H1 (cell line): Measurements from ENCODE around the gene PAPSS2. TPM values are rescaled to one million over a fixed set of nuclear protein-coding genes. Genes with fewer than 3 reads are reported as not detected.

Experiments
- JUND ChIP-seq: IDR thresholded peaks from 2 replicates; pipeline ENCODE4 v1.6.1; 2011; ENCODE audit warnings: mild to moderate bottlenecking, improper control_type of control experiment, low read length
- NRF1 ChIP-seq: IDR thresholded peaks from 2 replicates; pipeline ENCODE4 v1.6.1; 2011; ENCODE audit warnings: mild to moderate bottlenecking, low read depth, low read length, improper control_type of control experiment
- SP1 ChIP-seq: IDR thresholded peaks from 2 replicates; pipeline ENCODE4 v1.6.1; 2011; ENCODE audit warnings: low read depth, low read length
- polyA plus RNA-seq, 7 experiments: library from polyadenylated mRNA; depleted of rRNA in 3 of 7; stranded (reverse) in 5 of 7; unstranded in 2 of 7; fragments of >200 nt in 5 of 7; fragments of 200-250 nt in 2 of 7; gene quantifications; 1 replicate in 5 of 7; 2 replicates in 1 of 7; 4 replicates in 1 of 7; pipeline versions ENCODE4 v1.2.1 to v1.2.3, GENCODE V29; 2011 to 2013; ENCODE audit warnings: missing spikeins in 2 of 7, mixed read lengths in 2 of 7
- total RNA-seq: library from RNA; stranded (reverse); fragmentation: NEBNext Ultra II Directional; extraction: Animal tissue kit (Norgen Biotek cat#: 25700); gene quantifications from 2 replicates; pipeline ENCODE4 v1.2.1, GENCODE V29; 2021
- TF ChIP-seq, protein P1 (sequence below): fragments of 300-600 bp; sonication (generic); IDR thresholded peaks from 2 replicates; pipeline ENCODE4 v1.7.1; 2012; ENCODE audit warnings: low read length, moderate library complexity, mild to moderate bottlenecking, inconsistent platforms; ENCODE audit not compliant: insufficient replicate concordance

PAPSS2 gene
- total and polyA plus RNA-seq, 2 of the 8 experiments (the other 6 are each of a cell fraction or from before 2014, with no cell fraction given): 7.6 to 20.2 TPM

- TF ChIP-seq, protein P1, sequence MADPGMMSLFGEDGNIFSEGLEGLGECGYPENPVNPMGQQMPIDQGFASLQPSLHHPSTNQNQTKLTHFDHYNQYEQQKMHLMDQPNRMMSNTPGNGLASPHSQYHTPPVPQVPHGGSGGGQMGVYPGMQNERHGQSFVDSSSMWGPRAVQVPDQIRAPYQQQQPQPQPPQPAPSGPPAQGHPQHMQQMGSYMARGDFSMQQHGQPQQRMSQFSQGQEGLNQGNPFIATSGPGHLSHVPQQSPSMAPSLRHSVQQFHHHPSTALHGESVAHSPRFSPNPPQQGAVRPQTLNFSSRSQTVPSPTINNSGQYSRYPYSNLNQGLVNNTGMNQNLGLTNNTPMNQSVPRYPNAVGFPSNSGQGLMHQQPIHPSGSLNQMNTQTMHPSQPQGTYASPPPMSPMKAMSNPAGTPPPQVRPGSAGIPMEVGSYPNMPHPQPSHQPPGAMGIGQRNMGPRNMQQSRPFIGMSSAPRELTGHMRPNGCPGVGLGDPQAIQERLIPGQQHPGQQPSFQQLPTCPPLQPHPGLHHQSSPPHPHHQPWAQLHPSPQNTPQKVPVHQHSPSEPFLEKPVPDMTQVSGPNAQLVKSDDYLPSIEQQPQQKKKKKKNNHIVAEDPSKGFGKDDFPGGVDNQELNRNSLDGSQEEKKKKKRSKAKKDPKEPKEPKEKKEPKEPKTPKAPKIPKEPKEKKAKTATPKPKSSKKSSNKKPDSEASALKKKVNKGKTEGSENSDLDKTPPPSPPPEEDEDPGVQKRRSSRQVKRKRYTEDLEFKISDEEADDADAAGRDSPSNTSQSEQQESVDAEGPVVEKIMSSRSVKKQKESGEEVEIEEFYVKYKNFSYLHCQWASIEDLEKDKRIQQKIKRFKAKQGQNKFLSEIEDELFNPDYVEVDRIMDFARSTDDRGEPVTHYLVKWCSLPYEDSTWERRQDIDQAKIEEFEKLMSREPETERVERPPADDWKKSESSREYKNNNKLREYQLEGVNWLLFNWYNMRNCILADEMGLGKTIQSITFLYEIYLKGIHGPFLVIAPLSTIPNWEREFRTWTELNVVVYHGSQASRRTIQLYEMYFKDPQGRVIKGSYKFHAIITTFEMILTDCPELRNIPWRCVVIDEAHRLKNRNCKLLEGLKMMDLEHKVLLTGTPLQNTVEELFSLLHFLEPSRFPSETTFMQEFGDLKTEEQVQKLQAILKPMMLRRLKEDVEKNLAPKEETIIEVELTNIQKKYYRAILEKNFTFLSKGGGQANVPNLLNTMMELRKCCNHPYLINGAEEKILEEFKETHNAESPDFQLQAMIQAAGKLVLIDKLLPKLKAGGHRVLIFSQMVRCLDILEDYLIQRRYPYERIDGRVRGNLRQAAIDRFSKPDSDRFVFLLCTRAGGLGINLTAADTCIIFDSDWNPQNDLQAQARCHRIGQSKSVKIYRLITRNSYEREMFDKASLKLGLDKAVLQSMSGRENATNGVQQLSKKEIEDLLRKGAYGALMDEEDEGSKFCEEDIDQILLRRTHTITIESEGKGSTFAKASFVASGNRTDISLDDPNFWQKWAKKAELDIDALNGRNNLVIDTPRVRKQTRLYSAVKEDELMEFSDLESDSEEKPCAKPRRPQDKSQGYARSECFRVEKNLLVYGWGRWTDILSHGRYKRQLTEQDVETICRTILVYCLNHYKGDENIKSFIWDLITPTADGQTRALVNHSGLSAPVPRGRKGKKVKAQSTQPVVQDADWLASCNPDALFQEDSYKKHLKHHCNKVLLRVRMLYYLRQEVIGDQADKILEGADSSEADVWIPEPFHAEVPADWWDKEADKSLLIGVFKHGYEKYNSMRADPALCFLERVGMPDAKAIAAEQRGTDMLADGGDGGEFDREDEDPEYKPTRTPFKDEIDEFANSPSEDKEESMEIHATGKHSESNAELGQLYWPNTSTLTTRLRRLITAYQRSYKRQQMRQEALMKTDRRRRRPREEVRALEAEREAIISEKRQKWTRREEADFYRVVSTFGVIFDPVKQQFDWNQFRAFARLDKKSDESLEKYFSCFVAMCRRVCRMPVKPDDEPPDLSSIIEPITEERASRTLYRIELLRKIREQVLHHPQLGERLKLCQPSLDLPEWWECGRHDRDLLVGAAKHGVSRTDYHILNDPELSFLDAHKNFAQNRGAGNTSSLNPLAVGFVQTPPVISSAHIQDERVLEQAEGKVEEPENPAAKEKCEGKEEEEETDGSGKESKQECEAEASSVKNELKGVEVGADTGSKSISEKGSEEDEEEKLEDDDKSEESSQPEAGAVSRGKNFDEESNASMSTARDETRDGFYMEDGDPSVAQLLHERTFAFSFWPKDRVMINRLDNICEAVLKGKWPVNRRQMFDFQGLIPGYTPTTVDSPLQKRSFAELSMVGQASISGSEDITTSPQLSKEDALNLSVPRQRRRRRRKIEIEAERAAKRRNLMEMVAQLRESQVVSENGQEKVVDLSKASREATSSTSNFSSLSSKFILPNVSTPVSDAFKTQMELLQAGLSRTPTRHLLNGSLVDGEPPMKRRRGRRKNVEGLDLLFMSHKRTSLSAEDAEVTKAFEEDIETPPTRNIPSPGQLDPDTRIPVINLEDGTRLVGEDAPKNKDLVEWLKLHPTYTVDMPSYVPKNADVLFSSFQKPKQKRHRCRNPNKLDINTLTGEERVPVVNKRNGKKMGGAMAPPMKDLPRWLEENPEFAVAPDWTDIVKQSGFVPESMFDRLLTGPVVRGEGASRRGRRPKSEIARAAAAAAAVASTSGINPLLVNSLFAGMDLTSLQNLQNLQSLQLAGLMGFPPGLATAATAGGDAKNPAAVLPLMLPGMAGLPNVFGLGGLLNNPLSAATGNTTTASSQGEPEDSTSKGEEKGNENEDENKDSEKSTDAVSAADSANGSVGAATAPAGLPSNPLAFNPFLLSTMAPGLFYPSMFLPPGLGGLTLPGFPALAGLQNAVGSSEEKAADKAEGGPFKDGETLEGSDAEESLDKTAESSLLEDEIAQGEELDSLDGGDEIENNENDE: no peak
- TF ChIP-seq JUND (no peak), NRF1 (no peak), SP1 (no peak)
These were observed 42.7 kb downstream of the PAPSS2 start (continued) for GRCh38 chr10:87702260-87702972.
